Panc1 (cell line): ENCODE results near the gene OGFOD3. TPM values are rescaled to one million over a fixed set of nuclear protein-coding genes. Genes with fewer than 3 reads are reported as not detected.

Source experiments
- ATAC-seq: fragments of 200-7000 bp; cut with Tn5 transposase; 2 replicates; pipeline ENCODE4 v1.9.1; 2020; ENCODE audit warnings: mild to moderate bottlenecking, moderate library complexity
- BruUV-seq: library from RNA; stranded (reverse); fragments of 400-500 nt; replicated peaks from 2 replicates; lab custom pipeline; 2021; lab: Mats Ljungman, UMichigan
- CTCF ChIA-PET: fragments of 300-600 bp; sonication (Branson Sonifier 250); formaldehyde crosslinking; loops from one replicate; lab custom pipeline; 2022; ENCODE audit warnings: antibody characterized with exemption; lab: Charles Lee
- POLR2A ChIA-PET: fragments of 300-600 bp; sonication (Branson Sonifier 250); formaldehyde crosslinking; loops from one replicate; lab custom pipeline; 2022; ENCODE audit warnings: antibody characterized with exemption; lab: Charles Lee
- DNase-seq: peaks from one replicate; pipeline ENCODE4 v3.0.0-alpha.2; 2010; ENCODE audit warnings: low read depth, low spot score
- H3K27ac ChIP-seq: 2 replicates; pipeline ENCODE4 v1.5.1; 2011; ENCODE audit warnings: mild to moderate bottlenecking, low read length, inconsistent platforms
- H3K27me3 ChIP-seq: fragments of 200-500 bp; sonication (Bioruptor generic); 2 replicates; pipeline ENCODE4 v1.6.0; 2014; ENCODE audit warnings: low read length, inconsistent platforms; ENCODE audit not compliant: control insufficient read depth, insufficient read depth
- H3K36me3 ChIP-seq: fragments of 200-500 bp; sonication (Bioruptor generic); 2 replicates; pipeline ENCODE4 v1.5.1; 2014; ENCODE audit warnings: inconsistent platforms, mild to moderate bottlenecking, low read length, moderate library complexity; ENCODE audit not compliant: control insufficient read depth, insufficient read depth
- H3K4me1 ChIP-seq: 2 replicates; pipeline ENCODE4 v1.5.1; 2011; ENCODE audit warnings: inconsistent platforms, mild to moderate bottlenecking, low read length, moderate library complexity; ENCODE audit not compliant: control insufficient read depth, insufficient read depth
- H3K4me3 ChIP-seq, 2 experiments: 2 replicates each; pipeline ENCODE4 v1.5.1; 2011 to 2012; ENCODE audit warnings: low read depth in 2 of 2, low read length in 2 of 2, mild to moderate bottlenecking in 2 of 2, inconsistent platforms in 1 of 2, moderate library complexity in 1 of 2
- H3K9me3 ChIP-seq: fragments of 200-500 bp; sonication (Bioruptor generic); 2 replicates; pipeline ENCODE4 v1.5.1; 2014; ENCODE audit warnings: low read depth, mild to moderate bottlenecking, inconsistent platforms, low read length, moderate library complexity; ENCODE audit not compliant: control insufficient read depth, insufficient read depth
- POLR2AphosphoS5 ChIP-seq: IDR thresholded peaks from 2 replicates; pipeline ENCODE4 v1.6.1; 2012; ENCODE audit warnings: mild to moderate bottlenecking, low read depth, low read length, moderate library complexity
- SIN3A ChIP-seq: IDR thresholded peaks from 2 replicates; pipeline ENCODE4 v1.6.1; 2012; ENCODE audit warnings: low read depth, mild to moderate bottlenecking, low read length, moderate library complexity, borderline replicate concordance; ENCODE audit not compliant: insufficient read depth
- TCF7L2 ChIP-seq: IDR thresholded peaks from 2 replicates; pipeline ENCODE4 v1.6.1; 2011; ENCODE audit warnings: mild to moderate bottlenecking, low read depth, low read length, inconsistent platforms
- in situ Hi-C: cut with HindIII; loops from 2 replicates; pipeline ENCODE4 v1.10.0; 2016; ENCODE audit warnings: low sequenced_read_pairs, low pct_unique_long_range_greater_than_20kb
- intact Hi-C: fragments of 100-400 bp; cut with micrococcal nuclease; formaldehyde crosslinking; loops from one replicate; pipeline ENCODE4 v1.10.0; 2022; ENCODE audit not compliant: unreplicated experiment
- total RNA-seq: library from RNA; stranded (reverse); gene quantifications from one replicate; pipeline ENCODE4 v1.2.1, GENCODE V29; 2021; ENCODE audit not compliant: unreplicated experiment
- TF ChIP-seq, protein P1 (sequence below), 2 experiments: IDR thresholded peaks; 2 replicates each; pipeline ENCODE4 v1.6.1; 2011 to 2012; ENCODE audit warnings: low read depth in 2 of 2, control low read depth in 1 of 2, low read length in 1 of 2, mild to moderate bottlenecking in 1 of 2, moderate library complexity in 1 of 2; ENCODE audit not compliant: insufficient read depth in 1 of 2
- TF ChIP-seq, protein P2 (sequence below): fragments of 450-650 bp; IDR thresholded peaks from 2 replicates; pipeline ENCODE4 v1.5.1; 2017; ENCODE audit warnings: mild to moderate bottlenecking

The OGFOD3 gene
- total RNA-seq, 1 experiment from 2014 or later: 53.9 TPM

DNA sequence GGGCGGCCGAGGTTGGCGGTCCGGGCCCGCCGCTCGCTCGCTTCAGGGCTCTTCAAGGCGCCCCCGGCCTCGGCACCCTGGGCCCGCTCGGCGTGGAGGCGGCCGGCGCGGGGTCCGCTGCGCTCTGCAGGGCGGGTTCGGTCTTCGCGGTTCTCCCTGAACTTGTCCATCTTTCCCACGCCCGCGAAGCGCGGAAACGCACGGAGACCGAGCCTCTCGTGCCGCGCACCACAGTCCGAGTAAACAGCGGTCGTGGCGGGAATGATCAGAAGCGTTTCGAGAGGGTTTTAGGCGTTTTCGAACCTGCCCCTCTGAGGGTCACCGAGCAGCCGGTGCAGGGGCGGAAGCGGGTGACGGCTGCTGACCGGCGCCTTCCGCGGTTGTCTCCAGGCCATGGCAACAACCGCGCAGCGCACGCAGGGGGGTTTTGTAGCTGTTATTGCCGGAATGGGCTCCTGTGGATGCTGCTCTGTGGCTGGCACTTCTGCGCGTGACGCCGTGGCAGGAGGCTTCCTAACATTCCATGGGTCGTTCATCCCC lies 40.6 kb upstream of the OGFOD3 start:
- in situ Hi-C loops: no loop called here
- no peak for DNase-seq
- Histone ChIP-seq H3K4me1 (peaks cover 15% of the 10 kb centered on the region), H3K27ac (peak overlapping the region; percentile 62), H3K9me3 (no peaks in the 10 kb centered on the region), H3K27me3 (no peaks in the 10 kb centered on the region), H3K36me3 (peaks cover 4% of the 10 kb centered on the region; the same call in 1 of the 2 replicates), H3K4me3 (peak overlapping the region; percentile 83 to 85)
- POLR2A ChIA-PET: interaction anchor here (0.6 kb wide), 1 partner anchor 32 kb away, joined by 4 read pairs; no protein-coding TSS in a partner anchor
- peak; percentile 93 for TF ChIP-seq TCF7L2
- TF ChIP-seq, protein P1, sequence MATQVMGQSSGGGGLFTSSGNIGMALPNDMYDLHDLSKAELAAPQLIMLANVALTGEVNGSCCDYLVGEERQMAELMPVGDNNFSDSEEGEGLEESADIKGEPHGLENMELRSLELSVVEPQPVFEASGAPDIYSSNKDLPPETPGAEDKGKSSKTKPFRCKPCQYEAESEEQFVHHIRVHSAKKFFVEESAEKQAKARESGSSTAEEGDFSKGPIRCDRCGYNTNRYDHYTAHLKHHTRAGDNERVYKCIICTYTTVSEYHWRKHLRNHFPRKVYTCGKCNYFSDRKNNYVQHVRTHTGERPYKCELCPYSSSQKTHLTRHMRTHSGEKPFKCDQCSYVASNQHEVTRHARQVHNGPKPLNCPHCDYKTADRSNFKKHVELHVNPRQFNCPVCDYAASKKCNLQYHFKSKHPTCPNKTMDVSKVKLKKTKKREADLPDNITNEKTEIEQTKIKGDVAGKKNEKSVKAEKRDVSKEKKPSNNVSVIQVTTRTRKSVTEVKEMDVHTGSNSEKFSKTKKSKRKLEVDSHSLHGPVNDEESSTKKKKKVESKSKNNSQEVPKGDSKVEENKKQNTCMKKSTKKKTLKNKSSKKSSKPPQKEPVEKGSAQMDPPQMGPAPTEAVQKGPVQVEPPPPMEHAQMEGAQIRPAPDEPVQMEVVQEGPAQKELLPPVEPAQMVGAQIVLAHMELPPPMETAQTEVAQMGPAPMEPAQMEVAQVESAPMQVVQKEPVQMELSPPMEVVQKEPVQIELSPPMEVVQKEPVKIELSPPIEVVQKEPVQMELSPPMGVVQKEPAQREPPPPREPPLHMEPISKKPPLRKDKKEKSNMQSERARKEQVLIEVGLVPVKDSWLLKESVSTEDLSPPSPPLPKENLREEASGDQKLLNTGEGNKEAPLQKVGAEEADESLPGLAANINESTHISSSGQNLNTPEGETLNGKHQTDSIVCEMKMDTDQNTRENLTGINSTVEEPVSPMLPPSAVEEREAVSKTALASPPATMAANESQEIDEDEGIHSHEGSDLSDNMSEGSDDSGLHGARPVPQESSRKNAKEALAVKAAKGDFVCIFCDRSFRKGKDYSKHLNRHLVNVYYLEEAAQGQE (IDR thresholded peaks at IDR 0.05; ENCODE audit: insufficient read depth in 1 of 2, low read depth in 2 of 2, low read length in 1 of 2): no peak
- CTCF ChIA-PET: no interaction called here
- peak; percentile 2; the same call in 1 of the 2 replicates for ATAC-seq
- BruUV-seq: no TSS peak
- intact Hi-C loops: no loop called here

DNA sequence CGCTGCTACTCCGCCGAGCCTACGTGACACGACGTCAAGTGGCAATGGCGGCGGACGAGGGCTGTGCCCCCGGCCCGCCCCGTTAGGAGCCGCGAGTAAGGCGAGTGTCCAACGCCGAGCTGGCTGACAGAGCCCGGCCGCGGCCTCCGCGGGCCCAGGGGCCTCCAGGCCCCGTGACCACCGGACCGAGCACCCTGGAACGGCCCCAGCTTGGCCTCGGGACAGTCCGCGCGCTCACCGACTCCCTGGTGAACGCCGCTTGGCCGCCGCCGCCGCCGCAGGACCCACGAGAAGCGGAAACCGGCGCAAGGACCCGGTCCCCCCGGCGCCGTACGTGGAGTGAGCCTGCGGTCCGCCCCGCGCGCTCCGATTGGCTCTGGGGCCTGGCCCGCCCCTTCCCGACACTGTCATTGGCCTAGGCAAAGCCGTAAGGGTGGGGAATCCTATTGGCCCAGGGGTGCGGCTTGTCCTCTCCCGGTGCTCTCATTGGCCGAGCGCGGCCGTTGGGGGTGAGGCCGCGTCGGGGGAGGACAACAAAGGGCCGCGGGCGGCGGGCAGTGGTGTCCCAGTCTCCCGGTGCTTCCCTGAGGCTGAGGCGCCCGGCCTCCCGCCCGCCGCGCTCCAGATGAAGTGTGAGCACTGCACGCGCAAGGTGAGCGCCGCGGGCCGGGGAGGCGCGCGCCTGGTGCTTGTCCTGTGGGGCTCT lies 39.9 kb upstream of the OGFOD3 start, which contains the start of gene NARF:
NARF (plus strand) TSS at position 563 of the 706 bp plus-strand sequence; CDS start at position 626, 63 bp downstream.
- ChIA-PET POLR2A (interaction anchor here (0.5 to 0.6 kb wide), 2 partner anchors 32 to 218 kb away, joined by 3 to 4 read pairs; no protein-coding TSS in a partner anchor), CTCF (no interaction called here)
- in situ Hi-C loops: no loop called here
- Histone ChIP-seq H3K27me3 (no peaks in the 10 kb centered on the region), H3K27ac (peak within 1 kb of the TSS; percentile 99), H3K4me3 (peak within 1 kb of the TSS; percentile 83 to 85), H3K36me3 (peaks cover 4% of the 10 kb centered on the region; the same call in 1 of the 2 replicates), H3K4me1 (peaks cover 15% of the 10 kb centered on the region), H3K9me3 (no peaks in the 10 kb centered on the region)
- intact Hi-C loops: no loop called here
- peak; percentile 100 for ATAC-seq
- no TSS peak for BruUV-seq
- peak; percentile 61 for DNase-seq
- peak; percentile 97 for TF ChIP-seq POLR2AphosphoS5
- peak; percentile 90 for TF ChIP-seq SIN3A
- TF ChIP-seq TCF7L2: peak; percentile 100
- TF ChIP-seq, protein P2, sequence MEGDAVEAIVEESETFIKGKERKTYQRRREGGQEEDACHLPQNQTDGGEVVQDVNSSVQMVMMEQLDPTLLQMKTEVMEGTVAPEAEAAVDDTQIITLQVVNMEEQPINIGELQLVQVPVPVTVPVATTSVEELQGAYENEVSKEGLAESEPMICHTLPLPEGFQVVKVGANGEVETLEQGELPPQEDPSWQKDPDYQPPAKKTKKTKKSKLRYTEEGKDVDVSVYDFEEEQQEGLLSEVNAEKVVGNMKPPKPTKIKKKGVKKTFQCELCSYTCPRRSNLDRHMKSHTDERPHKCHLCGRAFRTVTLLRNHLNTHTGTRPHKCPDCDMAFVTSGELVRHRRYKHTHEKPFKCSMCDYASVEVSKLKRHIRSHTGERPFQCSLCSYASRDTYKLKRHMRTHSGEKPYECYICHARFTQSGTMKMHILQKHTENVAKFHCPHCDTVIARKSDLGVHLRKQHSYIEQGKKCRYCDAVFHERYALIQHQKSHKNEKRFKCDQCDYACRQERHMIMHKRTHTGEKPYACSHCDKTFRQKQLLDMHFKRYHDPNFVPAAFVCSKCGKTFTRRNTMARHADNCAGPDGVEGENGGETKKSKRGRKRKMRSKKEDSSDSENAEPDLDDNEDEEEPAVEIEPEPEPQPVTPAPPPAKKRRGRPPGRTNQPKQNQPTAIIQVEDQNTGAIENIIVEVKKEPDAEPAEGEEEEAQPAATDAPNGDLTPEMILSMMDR: no peak
- TF ChIP-seq, protein P1 (IDR thresholded peaks at IDR 0.05; ENCODE audit: insufficient read depth in 1 of 2, low read depth in 2 of 2, low read length in 1 of 2): peak in 1 of 2 experiments; percentile 58; a peak in 2 of 4 replicates
